Tibial artery (tissue), 4 donors: ENCODE results near the gene GAPDHS.

Experiments
- DNase-seq, 2 donors: peaks; one replicate each; pipeline ENCODE4 v3.0.0-alpha.2; 2019
- H3K27ac ChIP-seq, 2 donors: fragments of 200-600 bp; sonication (generic) in 1 of 2; 1 replicate in 1 of 2; 2 replicates in 1 of 2; pipeline ENCODE4 v1.5.1; 2018 to 2019; ENCODE audit warnings: mild to moderate bottlenecking in 1 of 2
- H3K27me3 ChIP-seq, 2 donors: fragments of 200-600 bp; sonication (generic) in 1 of 2; one replicate each; pipeline versions ENCODE4 v1.5.1 to v1.6.0; 2016 to 2019
- H3K36me3 ChIP-seq, 3 donors: fragments of 200-600 bp; sonication (generic) in 2 of 3; one replicate each; pipeline ENCODE4 v1.5.1; 2016 to 2019; ENCODE audit warnings: mild to moderate bottlenecking in 2 of 3
- H3K4me1 ChIP-seq, 4 donors: fragments of 200-600 bp; sonication (generic) in 2 of 4; 1 replicate in 3 of 4; 2 replicates in 1 of 4; pipeline ENCODE4 v1.5.1; 2016 to 2019
- H3K4me3 ChIP-seq, 2 donors: fragments of 200-600 bp; sonication (generic) in 1 of 2; 1 replicate in 1 of 2; 2 replicates in 1 of 2; pipeline ENCODE4 v1.5.1; 2018 to 2019; ENCODE audit warnings: mild to moderate bottlenecking in 2 of 2
- H3K9me3 ChIP-seq, 3 donors: fragments of 200-600 bp; sonication (generic) in 1 of 3; one replicate each; pipeline ENCODE4 v1.5.1; 2016 to 2019
- CTCF ChIP-seq, 2 experiments: fragments of 200-600 bp in 1 of 2; fragments of 450-650 bp in 1 of 2; IDR thresholded peaks; one replicate each; pipeline ENCODE4 v1.5.1; 2017 to 2019; ENCODE audit warnings: antibody characterized with exemption in 2 of 2, mild to moderate bottlenecking in 1 of 2, moderate library complexity in 1 of 2
- intact Hi-C: fragments of 100-400 bp; cut with DNase I; formaldehyde crosslinking; loops from one replicate; pipeline ENCODE4 v1.15.0; 2023; ENCODE audit warnings: low total_unique reads

GAPDHS gene

DNA sequence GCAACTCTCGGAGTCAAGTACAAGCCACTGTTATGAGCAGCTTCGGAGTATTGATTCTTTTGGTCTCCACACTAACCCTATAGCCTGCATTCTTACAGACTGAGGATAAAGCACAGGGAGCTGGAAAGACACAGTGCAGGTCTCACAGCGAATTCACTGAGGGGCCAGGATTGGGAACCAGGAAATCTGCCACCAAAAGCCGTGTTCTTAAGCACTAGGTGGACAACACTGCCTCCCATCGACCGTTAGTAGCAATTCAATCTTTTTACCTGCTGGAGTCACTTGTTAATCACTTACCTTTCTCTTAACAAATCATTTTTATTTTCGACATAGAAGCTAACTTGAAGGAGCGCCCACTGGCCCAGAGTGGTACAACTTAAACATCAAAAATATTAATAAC, 59.0 kb downstream of the GAPDHS start:
- H3K36me3 ChIP-seq = no peaks in the 10 kb centered on the region
- DNase-seq = no peak
- TF ChIP-seq CTCF (IDR thresholded peaks at IDR 0.05) = no peak
- intact Hi-C loops = no loop called here
- H3K27me3 ChIP-seq = peaks cover 0 to 12% of the 10 kb centered on the region in 2 donors
- H3K9me3 ChIP-seq = no peaks in the 10 kb centered on the region
- no peak overlapping the region for H3K27ac ChIP-seq
- H3K4me1 ChIP-seq = no peaks in the 10 kb centered on the region
- no peak overlapping the region for H3K4me3 ChIP-seq
